Fibroblast of villous mesenchyme (primary cell): ENCODE results near the gene TSKS. TPM values are rescaled to one million over a fixed set of nuclear protein-coding genes. Genes with fewer than 3 reads are reported as not detected.
A peak's percentile ranks its signal among the peaks of the same experiment; 100 is the strongest.

Experiments
- DNase-seq: peaks from one replicate; pipeline ENCODE4 v3.0.0-alpha.2; 2010; ENCODE audit warnings: low read depth
- H3K4me3 ChIP-seq: 2 replicates; pipeline ENCODE4 v1.5.1; 2011; ENCODE audit warnings: low read depth, mild to moderate bottlenecking, low read length
- total RNA-seq: library from RNA; depleted of rRNA; stranded (reverse); fragments of >200 nt; gene quantifications from 2 replicates; pipeline ENCODE4 v1.2.3, GENCODE V29; 2012
- TF ChIP-seq, protein P1 (sequence below): IDR thresholded peaks from 2 replicates; pipeline ENCODE4 v1.5.1; 2012; ENCODE audit warnings: low read depth, mild to moderate bottlenecking, low read length; ENCODE audit not compliant: insufficient read depth

Gene TSKS
- total RNA-seq, 1 donor, result 0.43 TPM

DNA sequence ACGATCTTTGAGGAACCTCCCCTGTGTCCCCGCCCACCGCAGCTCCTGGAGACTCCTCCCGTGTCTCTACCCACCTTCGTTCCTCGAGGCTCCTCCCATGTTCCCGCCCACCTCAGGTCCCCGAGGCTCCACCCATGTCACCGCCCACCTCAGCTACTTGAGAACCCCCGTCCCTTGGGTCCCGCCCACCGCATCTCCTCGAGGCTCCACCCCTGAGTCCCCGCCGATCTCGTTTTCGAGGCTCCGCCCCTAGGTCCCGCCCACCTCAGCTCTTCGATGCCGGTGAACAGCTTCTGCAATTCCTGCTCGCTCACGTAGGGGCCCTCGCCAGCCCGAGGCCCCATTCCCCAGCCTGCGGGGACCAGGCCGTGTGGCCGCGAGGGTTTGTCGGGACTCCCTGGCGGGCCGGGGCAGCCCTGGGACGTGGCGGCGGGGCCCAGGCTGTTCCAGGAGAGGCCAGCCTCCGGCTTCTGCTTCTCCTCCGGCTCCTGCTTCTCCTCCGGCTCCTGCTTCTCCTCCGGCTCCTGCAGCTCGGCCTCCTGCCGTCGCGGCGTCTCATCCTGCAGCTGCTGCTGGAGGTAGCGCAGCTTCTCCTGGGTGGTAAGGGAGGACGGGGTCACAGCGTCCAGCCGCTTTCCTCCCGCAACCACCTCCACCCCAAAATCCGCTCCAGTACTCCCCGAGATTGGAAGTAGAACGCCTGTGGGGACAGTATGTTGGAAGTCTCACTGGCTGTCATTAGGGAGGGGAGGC is 16.7 kb downstream of the TSKS start:
- TF ChIP-seq, protein P1, sequence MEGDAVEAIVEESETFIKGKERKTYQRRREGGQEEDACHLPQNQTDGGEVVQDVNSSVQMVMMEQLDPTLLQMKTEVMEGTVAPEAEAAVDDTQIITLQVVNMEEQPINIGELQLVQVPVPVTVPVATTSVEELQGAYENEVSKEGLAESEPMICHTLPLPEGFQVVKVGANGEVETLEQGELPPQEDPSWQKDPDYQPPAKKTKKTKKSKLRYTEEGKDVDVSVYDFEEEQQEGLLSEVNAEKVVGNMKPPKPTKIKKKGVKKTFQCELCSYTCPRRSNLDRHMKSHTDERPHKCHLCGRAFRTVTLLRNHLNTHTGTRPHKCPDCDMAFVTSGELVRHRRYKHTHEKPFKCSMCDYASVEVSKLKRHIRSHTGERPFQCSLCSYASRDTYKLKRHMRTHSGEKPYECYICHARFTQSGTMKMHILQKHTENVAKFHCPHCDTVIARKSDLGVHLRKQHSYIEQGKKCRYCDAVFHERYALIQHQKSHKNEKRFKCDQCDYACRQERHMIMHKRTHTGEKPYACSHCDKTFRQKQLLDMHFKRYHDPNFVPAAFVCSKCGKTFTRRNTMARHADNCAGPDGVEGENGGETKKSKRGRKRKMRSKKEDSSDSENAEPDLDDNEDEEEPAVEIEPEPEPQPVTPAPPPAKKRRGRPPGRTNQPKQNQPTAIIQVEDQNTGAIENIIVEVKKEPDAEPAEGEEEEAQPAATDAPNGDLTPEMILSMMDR, result no peak
- no peak overlapping the region for H3K4me3 ChIP-seq
- DNase-seq, result peak; percentile 69

DNA sequence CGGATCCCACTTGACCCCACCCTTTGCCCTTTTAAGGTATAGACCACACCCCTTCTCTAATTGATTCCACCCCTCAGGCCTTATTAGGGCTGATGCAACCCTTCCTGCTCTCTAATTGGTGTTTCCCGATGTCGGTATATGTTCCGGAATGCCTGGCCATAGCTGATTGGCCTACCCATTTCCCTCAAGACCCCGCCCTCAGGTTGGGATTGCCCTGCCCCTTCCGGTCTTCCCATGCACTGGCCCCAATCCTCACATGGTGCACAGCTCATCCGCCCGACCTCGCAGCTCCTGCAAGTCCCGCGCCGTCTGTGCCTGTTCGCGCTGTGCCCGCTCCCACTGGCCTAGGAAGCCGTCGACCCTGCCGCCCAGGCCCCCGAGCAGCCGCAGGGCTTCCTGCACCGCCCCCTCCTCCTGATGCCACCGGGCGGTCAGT is 18.1 kb downstream of the TSKS start:
- no peak for DNase-seq
- H3K4me3 ChIP-seq, result no peak overlapping the region
- TF ChIP-seq, protein P1, result no peak

DNA sequence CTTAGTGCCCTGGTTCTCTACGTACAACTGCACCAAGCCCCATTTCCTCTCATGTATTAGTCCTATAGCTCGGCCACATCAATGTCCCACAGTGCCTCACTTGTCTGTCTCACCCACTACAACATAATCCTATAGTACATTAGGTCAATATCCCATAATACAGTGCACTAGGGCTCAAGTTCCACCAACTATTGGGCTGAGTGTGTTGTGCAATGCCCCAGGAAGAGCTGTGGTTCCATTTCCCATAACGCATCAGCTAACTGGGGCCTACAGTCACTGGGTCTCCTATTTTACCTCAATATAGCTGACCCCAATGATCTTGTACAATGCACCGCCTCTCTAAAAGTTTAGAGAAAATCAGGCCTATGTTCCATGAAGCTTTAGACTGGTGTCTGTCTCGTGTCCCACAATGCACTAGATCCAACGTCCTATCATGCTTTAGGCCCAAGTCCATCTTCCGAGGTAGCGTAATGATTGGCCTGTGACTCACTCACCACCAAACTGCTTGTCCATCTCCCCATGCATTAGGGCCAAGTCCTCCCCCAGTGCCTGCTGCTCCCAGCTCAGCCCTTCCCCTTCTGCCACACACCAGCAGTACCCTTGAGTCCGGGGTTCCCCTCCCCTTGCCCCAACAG is 21.8 kb downstream of the TSKS start:
- no peak overlapping the region for H3K4me3 ChIP-seq
- DNase-seq, result no peak

DNA sequence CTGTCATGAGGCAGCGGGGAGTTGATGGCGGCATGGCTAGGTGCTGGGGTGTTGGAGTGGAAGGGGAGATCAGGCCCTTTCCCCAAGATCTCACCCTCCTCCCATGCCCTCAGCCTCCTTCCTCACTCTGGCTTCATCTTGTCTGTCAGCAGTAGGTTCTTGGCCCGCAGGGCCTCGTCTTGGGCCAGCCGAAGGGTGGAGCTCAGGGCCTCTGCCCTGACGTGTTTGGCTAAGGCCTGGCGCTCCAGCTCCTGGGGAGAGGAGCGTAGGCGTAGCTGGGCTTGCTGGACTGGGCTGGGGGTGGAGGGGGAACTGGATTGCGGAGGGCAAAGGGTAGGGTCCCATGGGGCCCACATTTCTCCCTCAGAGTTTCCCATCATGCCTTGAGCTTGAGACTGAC is 23.2 kb downstream of the TSKS start:
- DNase-seq, result no peak
- TF ChIP-seq, protein P1, result no peak
- H3K4me3 ChIP-seq, result no peak overlapping the region

More for the DNA sequence above, 21.8 kb downstream of the TSKS start:
- TF ChIP-seq, protein P1, result no peak

DNA sequence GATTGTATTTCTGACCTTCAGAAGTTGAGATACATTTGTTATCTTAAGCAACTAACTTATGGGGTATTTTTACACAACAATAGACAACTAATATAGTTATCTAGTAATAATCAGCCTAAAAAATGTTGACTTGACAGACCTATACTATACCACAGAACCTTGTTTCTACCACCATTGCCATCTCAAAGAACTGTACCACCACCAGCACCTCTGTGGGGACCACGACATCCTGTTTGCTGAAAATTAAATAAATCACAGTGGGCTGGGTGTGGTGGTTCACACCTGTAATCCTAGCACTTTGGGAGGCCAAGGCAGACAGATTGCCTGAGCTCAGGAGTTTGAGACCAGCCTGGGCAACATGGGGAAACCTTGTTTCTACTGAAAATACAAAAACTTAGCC is 24.0 kb downstream of the TSKS start:
- DNase-seq, result no peak
- TF ChIP-seq, protein P1, result no peak
- H3K4me3 ChIP-seq, result no peak overlapping the region

DNA sequence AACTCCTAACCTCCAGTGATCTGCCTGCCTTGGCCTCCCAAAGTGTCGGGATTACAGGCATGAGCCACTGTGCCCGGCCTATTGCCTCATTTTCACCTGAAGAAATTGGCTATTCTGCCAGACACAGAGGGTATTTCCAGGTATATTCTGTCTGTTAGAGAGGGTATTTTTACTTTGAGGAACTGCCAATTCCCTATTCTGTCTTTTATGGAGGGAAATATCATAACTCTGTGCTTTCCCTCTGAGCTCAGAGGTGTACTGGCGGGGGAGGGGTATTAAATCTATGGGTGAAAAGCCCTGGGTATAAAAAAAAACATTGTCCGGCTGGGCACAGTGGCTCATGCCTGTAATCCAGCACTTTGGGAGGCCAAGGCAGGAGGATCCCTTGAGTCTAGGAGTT is 24.8 kb downstream of the TSKS start:
- no peak overlapping the region for H3K4me3 ChIP-seq
- TF ChIP-seq, protein P1, result no peak
- DNase-seq, result no peak

DNA sequence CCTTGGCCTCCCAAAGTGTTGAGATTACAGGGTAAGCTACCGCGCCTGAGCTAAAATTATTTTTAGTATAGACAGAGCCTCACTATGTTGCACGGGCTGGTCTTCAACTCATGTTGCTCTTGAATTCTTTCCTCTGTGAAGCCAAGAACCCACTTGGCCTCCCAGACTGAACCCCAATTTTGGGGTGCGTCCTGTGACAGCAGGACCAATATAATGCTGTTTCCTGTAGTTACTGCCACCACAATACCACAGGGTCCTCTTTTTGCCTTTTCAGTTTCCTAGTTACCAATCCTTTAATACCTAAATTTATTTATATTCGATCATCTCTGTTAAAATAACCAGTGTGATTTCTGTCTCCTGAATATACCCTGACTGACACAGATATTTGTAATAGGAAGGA is 32.9 kb downstream of the TSKS start:
- no peak overlapping the region for H3K4me3 ChIP-seq
- no peak for DNase-seq
- TF ChIP-seq, protein P1, result no peak
